ENCODE measurements around the gene SEMA5B.

DNA sequence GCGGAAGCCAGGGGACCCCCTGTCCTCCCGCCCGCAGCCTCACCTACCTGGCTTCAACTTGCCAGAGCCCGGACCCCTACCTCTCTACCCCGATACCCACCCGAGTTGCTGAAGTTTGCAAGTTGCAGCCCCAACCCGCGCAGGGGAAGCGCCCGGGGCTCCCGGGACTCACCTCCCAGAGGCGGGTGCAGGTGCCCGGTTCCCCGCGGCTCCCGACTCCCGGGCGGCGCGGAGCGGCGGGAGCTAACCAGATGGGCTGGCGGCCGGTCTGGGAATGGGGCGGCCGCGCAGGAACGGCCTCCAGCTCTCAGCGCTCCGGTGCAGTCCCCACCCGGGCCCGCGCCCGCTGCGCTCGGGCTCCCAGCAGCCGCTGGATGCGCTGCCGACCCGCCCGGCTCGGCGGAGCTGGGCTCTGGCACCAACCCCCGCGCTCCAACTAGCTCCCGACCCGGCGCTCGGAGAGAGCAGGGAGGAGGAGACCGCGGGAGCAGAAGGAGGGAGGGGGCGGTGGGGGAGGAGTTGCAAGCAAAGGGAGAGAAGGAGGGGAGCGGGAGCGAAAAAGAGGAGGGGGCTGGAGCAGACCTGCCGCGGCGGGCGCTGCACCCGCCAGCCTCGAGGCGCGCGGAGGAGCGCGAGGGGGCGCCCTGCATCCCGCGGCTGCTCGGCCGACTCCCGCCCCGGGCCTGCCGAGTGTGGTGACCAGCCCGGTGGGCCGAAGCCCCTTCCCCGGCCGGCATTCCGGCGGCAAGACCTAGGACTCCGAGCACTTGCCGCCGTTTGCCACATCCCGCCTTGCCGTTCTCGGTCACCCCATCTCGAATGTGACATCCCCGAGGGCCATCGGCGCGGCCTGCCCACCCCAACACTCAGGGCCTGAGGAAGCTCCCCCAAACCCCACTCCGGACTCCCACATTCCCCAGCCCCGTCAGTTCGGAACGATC, at the start of gene SEMA5B:
- TF ChIP-seq CTCF (IDR thresholded peaks at IDR 0.05; ENCODE audit: poor library complexity, severe bottlenecking), result peak; percentile 78
- peak; percentile 57 for TF ChIP-seq RAD21 (conservative IDR thresholded peaks at IDR 0.05)
- peak; percentile 19 for TF ChIP-seq MXI1 (conservative IDR thresholded peaks at IDR 0.05; ENCODE audit: poor library complexity, severe bottlenecking)
- TF ChIP-seq SMC3 (conservative IDR thresholded peaks at IDR 0.05; ENCODE audit: poor library complexity), result peak; percentile 68
- peak; percentile 24 for TF ChIP-seq TAF1 (IDR thresholded peaks at IDR 0.05; ENCODE audit: low read depth)
